ENCODE measurements around the gene GNAL.
"Not testable (repeated sequence)": the region's sequence is repeated elsewhere in the genome, so short reads cannot be mapped to it uniquely, and the experiment has no call there.

GNAL gene

DNA sequence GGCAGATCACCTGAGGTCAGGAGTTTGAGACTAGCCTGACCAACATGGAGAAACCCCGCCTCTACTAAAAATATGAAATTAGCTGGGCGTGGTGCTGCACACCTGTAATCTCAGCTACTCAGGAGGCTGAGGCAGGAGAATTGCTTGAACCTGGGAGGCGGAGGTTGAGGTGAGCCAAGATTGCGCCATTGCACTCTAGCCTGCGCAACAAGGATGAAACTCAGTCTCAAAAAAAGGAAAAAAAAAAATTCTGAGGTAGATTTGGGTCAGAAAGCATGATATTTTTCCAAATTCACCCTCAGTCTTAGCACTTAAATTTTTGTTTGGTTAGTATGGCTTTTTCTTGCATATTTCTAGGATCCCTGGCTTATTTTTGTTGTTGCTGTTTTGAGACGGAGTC is 165.5 kb downstream of the GNAL start:
- not testable (repeated sequence) for DNase-seq

DNA sequence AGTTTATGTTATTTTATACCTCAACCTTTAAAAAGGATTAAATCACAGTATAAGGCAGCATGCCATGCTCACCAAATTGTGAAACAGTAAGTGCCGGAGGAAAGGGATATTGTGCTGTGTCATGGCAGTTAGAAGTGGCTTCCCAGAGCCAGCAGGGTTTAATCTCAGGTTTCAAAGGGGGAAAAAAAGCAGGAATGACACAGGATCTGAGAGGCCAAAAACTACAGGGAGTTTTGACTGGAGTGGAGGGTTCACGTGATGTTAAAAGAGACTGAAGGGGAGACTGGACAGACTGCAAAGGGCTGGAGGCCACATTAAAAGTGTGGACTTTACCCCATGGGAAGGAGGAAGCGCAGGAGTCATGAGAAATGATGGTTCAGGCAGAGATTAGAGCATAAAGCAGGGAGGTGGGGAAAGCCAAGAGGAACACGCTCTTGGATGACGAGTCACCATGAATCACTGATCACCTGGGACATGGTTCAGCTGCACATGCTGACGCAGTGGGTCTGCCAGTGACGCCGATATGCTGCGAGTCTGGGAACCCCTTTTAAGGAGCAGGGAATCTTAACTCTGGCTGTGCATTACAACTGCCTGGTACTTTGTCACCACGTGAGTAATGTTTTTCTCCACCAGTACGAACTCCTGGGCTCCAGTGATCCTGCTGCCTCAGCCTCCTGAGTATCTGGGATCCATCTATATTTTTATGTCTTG is 168.3 kb downstream of the GNAL start:
- DNase-seq = no peak

DNA sequence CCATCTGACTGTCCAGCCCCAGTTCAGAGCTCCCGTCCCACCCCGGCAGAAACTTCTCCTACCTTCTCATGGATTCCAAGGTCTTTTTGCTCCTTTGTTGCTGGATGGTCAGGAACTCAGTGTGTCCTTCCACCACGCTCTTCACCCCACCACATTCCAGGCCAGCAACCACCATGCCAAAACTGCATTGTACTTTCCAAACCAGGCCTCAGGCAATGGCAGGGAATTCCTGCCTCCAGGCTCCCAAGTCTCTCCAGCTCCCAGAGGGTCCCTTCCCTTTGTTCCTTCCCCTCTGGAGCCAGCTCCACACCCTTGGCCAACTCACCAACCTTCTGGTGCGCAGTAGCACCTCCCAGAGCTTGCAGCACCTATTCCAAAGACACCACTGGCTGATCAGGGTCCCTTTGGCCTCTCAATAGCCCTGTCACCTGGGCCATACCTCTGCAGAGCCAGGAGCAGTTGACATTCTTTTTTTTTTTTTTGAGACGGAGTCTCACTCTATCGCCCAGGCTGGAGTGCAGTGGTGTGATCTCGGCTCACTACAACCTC is 170.3 kb downstream of the GNAL start:
- DNase-seq = no peak

DNA sequence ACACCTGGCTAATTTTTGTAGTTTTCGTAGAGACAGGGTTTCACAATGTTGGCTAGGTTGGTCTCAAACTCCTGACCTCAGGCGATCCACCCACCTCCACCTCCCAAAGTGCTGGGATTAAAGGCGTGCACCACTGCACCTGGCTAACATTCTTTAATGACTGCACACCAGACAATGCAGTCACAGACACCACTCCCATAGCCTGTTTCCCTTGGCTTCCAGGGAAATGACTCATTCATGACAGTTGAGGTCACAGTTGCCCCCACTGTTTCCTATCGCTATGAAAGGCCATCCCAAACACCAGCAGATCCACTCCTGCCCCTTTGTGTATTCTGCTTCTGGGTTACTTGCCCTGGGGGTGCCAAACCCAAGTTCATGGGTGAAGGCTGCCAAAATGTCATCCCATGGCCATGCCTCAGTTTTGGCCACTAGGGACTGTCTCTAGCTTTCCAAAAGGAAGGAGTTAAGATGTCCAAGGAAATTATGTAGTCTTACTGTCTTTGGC is 170.9 kb downstream of the GNAL start:
- DNase-seq = no peak

DNA sequence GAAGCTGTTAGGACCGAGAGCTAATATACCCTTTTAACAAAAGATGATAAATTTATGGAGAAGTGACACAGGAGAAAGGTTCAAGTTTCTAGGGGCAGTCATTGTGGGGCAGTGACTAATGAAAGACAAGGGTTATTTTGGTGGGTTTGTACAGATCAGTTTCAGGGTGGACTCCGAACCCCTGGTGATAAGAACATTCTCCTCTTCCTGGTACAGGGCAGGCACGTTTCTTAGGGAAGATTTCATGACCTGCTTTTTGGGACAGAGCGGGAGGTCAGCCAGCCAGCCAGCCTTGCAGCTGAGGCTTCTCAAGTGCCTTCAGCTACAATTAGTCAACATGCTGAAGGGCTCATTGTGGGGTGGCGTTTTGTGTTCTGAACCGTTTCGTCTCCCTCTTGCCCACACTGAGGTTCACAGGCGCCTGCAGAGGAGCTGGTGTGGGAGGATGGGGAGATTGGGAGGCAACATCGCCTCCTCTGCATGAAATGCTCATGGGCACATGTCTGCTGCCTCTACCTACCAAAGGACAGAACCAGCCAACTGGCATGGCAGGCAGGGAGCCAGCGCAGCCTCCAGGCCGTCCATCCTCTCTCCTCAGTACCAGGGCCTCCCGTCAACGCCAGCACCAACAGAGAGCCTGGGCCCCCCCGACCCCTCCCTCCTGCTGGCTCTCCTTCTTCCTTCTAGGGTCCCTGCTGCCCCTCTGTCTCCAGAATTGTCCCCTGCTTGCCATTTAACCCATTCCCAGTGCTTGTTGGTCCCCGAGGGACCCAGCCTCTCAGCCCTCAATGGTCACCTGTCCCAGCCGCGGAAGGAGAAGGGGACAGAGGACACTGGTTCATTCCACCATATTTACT is 171.8 kb downstream of the GNAL start:
- DNase-seq = no peak

DNA sequence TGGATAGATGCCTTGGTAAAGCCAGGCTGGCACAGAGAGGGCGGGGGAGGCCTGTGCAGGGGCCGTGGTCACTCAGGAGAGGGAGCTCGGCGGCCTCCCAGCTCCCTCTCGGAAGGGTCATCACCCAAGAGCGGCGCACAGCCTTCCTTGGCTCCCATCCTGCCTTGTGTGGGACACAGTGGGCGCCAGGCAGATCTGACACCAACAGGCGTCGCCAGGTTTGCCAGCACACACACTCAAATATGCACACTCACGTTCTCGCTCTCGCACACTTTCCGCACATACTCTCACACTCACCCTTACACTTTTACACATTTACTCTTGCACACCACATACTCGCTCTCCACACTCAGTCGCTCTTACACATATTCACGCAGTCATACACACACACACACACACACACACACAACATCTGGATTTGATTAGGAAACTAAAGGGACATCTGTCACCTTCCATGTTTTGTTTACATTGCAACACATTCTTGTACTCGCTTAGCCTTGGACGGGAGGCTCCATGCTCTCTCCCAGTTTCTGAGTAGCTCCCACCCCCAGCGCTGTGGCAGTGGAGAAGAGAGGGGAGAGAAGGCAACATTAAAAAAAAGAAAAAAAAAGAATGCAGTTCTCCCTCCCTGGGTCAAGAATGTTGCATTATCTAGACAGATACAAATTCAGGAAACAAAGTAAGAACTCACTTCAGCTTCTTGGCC is 172.7 kb downstream of the GNAL start:
- no peak for DNase-seq

DNA sequence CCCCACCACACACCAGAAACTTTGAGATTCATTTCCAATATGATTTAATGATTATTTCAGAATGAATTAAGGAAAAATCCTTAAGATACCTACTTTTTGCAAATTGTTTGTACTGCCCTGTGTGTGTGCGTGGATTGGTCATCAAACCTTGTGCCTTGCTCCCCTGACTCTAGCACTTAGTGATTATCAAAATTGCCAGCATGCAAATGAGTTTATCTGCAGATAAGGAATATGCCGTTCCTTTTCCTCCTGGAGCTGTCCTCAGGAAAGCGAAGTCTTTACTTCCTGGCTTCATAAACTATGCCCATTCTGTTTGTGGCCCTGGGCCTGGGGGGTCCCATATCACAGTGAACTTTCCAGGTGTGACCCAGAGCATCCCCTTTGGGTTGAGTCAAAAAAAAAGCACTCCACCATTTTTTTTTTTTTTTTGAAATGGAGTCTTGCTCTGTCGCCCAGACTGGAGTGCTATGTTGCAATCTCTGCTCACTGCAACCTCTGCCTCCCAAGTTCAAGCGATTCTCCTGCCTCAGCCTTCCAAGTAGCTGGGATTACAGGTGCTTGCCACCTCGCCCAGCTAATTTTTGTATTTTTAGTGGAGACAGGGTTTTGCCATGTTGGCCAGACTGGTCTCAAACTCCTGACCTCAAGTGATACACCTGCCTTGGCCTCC is 173.5 kb downstream of the GNAL start:
- no peak for DNase-seq

DNA sequence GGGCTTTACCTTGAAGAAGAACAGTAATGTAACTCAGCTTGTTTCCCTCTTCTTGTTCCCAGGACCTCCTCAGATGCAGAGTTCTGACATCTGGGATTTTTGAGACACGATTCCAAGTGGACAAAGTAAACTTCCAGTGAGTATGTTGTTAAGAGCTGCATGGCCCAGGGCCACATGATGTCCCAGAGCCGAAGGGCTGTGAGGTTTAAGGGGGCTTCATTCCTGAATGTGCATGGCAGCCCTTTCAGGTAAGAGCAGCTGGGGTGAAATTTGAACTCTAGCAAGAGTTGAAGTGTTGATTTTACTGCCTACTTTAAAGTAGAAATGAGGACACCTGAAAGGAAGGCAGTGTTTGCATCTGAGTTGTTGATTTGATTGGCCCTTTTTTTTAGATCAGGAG is 175.4 kb downstream of the GNAL start:
- DNase-seq = no peak

DNA sequence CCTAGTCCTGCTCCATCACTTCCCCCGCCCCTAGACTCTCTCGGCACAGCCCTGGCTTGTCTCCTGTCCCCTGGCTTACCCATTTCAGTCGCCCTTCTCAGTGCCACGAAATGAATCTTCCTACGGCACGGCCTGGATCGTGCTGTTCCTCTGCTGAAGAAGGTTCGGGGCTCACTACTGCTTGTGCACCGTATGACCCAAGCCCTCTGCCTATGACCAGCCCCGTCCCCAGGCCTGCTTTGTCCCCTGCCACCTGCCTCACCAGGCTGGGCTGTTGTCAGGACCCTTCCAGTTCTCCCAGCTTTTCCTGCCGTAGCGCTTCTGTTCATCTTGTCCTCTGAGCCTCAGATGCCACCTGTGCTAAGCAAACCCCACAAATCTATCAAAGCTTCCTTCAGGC is 176.0 kb downstream of the GNAL start:
- DNase-seq = no peak

DNA sequence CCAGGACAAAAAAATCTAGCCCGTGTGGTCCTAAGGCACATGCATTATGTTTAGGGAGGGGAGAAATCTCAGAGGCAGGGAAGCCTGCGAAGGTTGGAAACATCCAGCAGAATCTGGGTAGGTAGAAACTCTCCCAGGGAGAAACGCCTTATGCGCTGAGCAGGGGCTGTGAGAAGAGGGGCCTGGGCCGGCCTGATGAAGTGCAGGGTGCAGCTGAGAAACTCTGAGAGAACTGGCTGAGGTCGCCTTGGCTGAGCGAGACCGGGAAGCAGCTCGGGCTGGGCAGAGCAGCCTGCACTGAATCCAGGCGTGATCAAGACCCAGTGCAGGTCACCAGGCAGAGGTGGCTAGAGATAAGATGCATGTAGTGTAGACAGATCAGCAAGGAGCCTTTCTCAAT is 177.3 kb downstream of the GNAL start:
- DNase-seq = no peak

DNA sequence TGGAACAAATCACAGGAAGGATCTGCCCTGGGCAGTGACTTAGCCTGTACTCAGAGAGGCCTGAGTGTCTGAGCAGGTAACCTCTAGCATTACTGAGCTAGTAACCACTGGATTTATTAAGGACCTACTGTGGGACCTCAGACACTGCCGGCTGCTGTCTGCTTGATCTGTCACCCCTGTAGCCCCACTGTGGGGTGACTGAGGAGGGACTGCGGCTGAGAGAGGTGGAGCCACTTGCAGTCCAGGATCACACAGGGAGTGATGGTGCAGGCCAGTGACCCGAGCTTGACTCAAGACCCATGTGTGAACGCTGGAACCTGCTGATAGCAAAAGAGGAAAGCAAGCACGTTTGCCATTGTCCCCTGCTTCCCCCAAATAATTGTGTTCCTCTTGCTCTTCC is 177.7 kb downstream of the GNAL start:
- no peak for DNase-seq

DNA sequence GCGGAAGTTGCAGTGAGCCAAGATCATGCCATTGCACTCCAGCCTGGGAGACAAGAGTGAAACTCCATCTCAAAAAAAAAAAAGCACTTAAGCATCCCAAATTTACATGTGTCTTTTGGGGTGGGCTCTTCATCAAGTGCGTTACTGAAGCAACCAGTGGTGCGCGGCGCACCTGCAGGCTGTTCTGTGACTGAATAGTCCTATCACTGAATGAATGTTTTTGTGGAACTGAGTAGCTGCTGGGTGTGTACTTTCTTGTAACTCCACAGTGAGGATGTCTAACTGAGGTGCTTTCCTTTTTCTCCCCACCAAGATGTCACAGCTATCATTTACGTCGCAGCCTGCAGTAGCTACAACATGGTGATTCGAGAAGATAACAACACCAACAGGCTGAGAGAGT is 179.2 kb downstream of the GNAL start:
- no peak for DNase-seq

DNA sequence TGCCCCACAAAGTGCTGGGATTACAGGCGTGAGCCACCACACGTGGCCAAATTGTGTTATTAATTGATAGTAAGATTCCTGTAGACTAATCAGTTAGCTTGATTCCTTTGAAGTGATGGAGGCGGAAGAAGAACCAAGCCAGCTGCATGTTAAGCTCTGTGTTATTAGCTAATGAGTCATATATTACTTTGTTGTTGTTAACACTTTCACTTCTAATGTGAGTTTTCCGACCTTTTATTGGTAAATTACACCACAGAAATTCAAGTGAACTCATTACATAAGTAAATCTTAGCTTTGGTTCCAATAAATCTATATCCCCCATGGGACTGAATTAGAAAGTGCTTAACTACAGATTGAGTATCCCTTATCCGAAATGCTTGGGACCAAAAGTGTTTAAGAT is 182.4 kb downstream of the GNAL start:
- DNase-seq = no peak

DNA sequence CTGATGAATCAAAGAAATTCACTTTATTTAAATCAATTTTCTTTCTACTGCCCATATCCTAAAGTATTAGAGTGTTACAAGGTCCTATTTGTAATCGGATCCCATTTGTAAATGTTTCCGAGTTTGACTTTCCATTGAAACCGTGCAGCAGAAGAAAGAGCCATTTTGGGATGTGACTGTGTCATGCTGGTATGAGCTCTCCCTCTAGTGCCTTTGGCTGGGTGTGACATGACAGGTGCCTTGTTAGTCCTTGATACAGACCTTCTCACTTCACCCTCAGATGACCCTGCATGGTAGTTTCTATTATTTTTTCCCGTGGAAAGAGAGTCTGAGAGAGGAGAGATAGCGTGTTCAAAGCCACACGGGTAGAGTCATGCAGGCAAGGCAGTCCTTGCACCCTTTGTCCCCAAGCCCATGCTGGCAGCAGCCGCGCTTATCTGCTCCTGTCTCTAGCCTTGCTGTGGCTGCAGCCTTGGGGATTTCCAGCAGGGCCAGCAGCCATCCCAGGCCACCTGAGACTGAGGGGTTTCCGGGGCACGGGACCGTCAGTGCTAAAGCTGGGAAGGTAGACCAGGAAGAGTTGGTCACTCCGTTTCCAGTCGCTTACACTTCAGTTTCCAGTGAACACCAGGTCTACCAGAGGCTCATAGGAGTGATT is 183.5 kb downstream of the GNAL start:
- DNase-seq = no peak

DNA sequence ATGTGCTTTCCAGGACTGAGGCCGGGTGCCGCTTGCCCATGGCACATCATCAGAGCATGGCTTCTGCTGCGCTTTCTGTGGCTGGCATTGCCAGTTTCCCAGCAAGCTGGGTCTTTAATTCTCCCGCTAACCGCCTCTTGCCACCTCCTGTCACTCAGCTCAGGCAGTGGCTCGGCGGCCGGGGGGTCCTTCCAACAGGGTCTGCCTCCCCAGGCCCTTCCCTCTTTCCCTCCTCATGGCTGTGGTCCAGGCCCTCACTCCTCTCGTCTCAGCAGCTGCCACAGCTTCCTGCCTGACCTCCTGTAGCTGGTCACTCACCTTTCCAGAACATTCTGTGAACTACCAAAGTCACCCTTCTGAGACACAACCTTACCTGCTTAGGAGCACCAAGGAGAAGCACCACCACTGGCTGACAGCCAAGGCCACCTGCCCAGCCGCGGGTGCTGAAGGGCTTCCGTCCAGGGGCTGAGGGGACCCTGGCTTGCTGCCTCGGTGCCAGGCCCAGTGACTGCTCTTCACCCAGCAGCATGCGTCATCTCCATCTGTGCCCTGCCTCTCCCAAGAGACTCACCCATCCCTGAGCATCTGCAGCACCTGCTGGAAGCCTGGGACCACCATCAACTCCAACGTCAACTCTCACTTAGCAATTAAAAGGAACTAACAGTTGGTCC is 184.7 kb downstream of the GNAL start:
- no peak for DNase-seq

DNA sequence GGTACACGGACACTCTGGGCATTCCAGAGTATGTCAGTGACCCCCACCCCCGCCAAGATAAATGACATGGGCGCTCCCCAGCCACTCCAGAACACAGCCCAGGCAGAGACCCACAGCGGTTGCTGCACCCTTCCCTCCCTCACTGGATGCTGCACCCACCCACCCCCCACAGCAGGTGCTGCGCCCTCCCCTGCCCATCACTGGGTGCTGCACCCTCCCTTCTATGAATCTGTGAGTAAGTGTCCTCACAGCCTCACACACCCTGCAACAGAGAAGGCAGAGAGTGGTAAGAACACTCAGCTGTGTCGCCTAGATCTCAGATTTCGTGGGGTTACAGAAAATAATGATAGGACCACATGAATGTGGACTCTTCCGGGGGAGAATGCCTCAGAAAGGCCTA is 185.6 kb downstream of the GNAL start:
- no peak for DNase-seq

DNA sequence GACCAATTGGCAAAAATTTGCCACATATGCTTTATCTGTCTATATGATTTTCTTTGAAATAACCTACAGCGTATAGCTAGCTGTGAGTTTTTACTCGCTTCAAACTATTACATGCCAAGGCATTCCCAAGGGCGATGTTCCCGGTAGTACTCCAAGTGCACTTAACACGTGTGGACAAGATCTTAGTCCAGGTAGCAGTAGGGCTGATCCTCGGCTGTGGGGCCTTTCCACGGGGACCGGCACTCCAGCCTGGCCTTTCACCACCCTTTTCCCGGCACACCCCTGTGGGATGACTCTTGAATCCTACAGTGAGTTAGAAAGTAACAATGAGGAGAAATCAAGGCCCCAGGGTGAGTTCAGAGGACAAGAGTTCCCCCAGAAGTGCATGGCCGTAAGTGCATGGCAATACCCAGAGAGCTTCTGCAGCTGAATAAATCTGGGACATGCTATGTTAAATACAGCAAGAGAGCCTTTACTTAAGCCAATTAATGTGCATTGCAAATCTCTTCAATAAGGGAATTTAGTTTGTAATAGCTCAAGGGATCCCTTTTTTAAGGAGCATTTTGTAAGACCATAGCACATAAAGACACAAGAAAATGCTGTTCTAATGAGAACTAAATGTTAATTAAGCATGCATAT is 188.6 kb downstream of the GNAL start:
- DNase-seq = no peak

DNA sequence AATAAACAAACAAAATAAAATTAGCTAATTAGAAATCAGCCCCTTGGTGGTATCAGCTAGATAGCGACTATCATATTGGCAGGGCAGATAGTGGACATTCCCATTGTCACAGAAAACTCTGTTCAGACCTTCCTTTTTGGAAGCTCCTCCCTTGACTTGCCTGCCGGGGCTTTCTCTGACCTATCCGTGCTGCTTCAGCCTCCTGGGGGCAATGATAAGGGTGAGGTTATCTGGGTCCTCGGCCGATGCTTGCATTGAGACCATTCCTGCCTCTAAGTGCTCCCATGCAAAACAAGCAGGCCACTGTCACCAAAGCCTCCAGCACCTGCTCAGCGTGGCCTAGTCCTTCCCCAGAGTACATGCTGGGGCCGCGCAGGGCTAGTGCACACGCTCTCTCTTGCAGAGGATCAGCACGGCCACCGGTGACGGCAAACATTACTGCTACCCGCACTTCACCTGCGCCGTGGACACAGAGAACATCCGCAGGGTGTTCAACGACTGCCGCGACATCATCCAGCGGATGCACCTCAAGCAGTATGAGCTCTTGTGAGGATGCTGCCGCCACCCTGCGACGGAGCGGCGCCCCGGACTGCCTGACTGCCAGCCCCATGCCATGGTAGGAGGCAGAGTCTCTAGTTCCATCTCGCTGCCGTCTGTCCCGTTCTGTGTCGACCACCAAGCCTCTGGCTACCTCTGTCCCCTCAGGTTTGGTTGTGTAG is 191.7 kb downstream of the GNAL start:
- no peak for DNase-seq

DNA sequence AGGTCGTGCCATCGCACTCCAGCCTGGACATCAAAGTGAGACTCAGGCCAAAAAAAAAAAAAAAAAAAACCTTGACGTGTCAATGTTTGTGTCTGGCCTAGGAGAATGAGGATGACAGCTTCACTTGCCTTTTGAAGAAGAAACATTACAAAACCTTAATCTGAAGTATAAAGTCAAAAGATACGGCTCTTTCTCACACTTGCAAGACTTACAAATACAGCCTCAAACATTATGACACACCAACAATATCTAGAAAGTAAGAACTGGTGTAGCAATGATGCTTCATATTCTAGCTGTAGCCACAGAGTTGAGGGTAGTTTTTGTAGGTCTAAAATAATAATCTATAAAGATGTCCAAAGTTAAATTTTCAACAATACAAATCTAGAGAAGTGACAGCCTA is 193.6 kb downstream of the GNAL start:
- DNase-seq = no peak

DNA sequence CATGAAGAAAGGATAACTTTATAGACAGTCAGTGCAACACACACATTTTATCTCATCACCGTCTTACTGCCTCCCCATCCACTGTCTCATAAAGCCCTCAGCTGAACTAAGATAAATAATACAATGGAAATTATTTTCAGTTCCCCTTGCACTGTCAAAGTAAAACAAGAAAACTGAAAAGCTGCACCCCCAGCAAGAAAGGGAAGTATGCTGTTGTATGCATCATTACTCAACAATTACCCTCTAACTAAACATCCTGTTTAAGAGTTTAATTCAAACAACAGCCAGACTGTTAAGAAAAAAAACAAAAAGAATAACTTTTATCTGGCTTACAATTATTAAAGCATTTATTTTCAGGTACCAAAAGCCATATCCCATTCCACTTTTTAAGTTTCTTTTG is 194.1 kb downstream of the GNAL start:
- no peak for DNase-seq
